Stimulated activated effector memory CD8-positive, alpha-beta T cell treated with anti-CD3 and anti-CD28 coated beads, Interleukin-12 subunit alpha, Interleukin-12 subunit beta, amount 100 ng/mL, for 72 hours (primary cell): Measurements from ENCODE around the gene ZNF99.
"Not testable (repeated sequence)": the region's sequence is repeated elsewhere in the genome, so short reads cannot be mapped to it uniquely, and the experiment has no call there.

Experiments used
- ATAC-seq: fragments of 150-1000 bp; cut with Tn5 transposase; 2 replicates; pipeline ENCODE4 v1.10.0; 2021
- DNase-seq, 2 donors: peaks; one replicate each; pipeline ENCODE4 v3.0.0; 2021 to 2022; ENCODE audit warnings: low spot score in 2 of 2
- H3K27ac Mint-ChIP-seq: one replicate; pipeline ENCODE4 v1.8.0; 2022; ENCODE audit warnings: mild to moderate bottlenecking, mixed read lengths
- H3K36me3 Mint-ChIP-seq: one replicate; pipeline ENCODE4 v1.8.0; 2022; ENCODE audit warnings: mild to moderate bottlenecking, mixed read lengths
- H3K4me1 Mint-ChIP-seq: one replicate; pipeline ENCODE4 v1.8.0; 2022; ENCODE audit warnings: mixed read lengths
- H3K4me3 Mint-ChIP-seq: one replicate; pipeline ENCODE4 v1.8.0; 2022; ENCODE audit warnings: mild to moderate bottlenecking, mixed read lengths
- H3K9me3 Mint-ChIP-seq: one replicate; pipeline ENCODE4 v1.8.0; 2022; ENCODE audit warnings: mixed read lengths

The ZNF99 gene

GRCh38 chr19:22783651-22784410 lies at the start of gene ZNF99:
ZNF99 (minus strand) TSS chr19:22784151; CDS start chr19:22784016, 135 bp downstream.
- ATAC-seq = no peak
- H3K4me3 Mint-ChIP-seq = no peak within 1 kb of the TSS

GRCh38 chr19:22832031-22832762 lies 48.2 kb upstream of the ZNF99 start, which contains the start of gene ZNF723:
ZNF723 (plus strand) TSS chr19:22832291; CDS start chr19:22832380, 89 bp downstream.
- no peak for ATAC-seq
- no peaks in the 10 kb centered on the region for H3K4me1 Mint-ChIP-seq
- H3K27ac Mint-ChIP-seq = no peak within 1 kb of the TSS
- no peaks in the 10 kb centered on the region for H3K36me3 Mint-ChIP-seq
- DNase-seq = no peak
- peaks cover 4% of the 10 kb centered on the region for H3K9me3 Mint-ChIP-seq
- no peak within 1 kb of the TSS for H3K4me3 Mint-ChIP-seq

More at GRCh38 chr19:22783651-22784410, at the start of gene ZNF99:
- no peaks in the 10 kb centered on the region for H3K36me3 Mint-ChIP-seq
- H3K9me3 Mint-ChIP-seq = peaks cover 6% of the 10 kb centered on the region
- DNase-seq = no peak
- H3K27ac Mint-ChIP-seq = no peak within 1 kb of the TSS
- H3K4me1 Mint-ChIP-seq = no peaks in the 10 kb centered on the region

GRCh38 chr19:22831211-22831610 lies 47.3 kb upstream of the ZNF99 start:
- Mint-ChIP-seq H3K36me3 (no peaks in the 10 kb centered on the region), H3K9me3 (peaks cover 4% of the 10 kb centered on the region), H3K4me3 (no peak overlapping the region), H3K27ac (no peak overlapping the region), H3K4me1 (no peaks in the 10 kb centered on the region)
- DNase-seq (no peak), ATAC-seq (no peak)

GRCh38 chr19:22814124-22814523 lies 30.2 kb upstream of the ZNF99 start:
- H3K9me3 Mint-ChIP-seq = peaks cover 9% of the 10 kb centered on the region
- no peaks in the 10 kb centered on the region for H3K36me3 Mint-ChIP-seq
- ATAC-seq = no peak
- DNase-seq = no peak
- H3K27ac Mint-ChIP-seq = no peak overlapping the region
- H3K4me1 Mint-ChIP-seq = no peaks in the 10 kb centered on the region
- no peak overlapping the region for H3K4me3 Mint-ChIP-seq

GRCh38 chr19:22807061-22807835 lies 23.3 kb upstream of the ZNF99 start:
- no peak overlapping the region for H3K27ac Mint-ChIP-seq
- H3K4me3 Mint-ChIP-seq = no peak overlapping the region
- ATAC-seq (no peak), DNase-seq (no peak)
- no peaks in the 10 kb centered on the region for H3K4me1 Mint-ChIP-seq
- peaks cover 14% of the 10 kb centered on the region for H3K9me3 Mint-ChIP-seq
- no peaks in the 10 kb centered on the region for H3K36me3 Mint-ChIP-seq

- Mint-ChIP-seq H3K9me3 (peaks cover 12% of the 10 kb centered on the region), H3K4me3 (no peak overlapping the region), H3K36me3 (no peaks in the 10 kb centered on the region), H3K27ac (no peak overlapping the region), H3K4me1 (no peaks in the 10 kb centered on the region)
- ATAC-seq (no peak), DNase-seq (no peak)
Observed at GRCh38 chr19:22806418-22806817, 22.5 kb upstream of the ZNF99 start.

GRCh38 chr19:22797040-22797439 lies 13.1 kb upstream of the ZNF99 start:
- ATAC-seq (no peak), DNase-seq (no peak)
- Mint-ChIP-seq H3K36me3 (no peaks in the 10 kb centered on the region), H3K4me1 (no peaks in the 10 kb centered on the region), H3K27ac (no peak overlapping the region), H3K9me3 (peaks cover 20% of the 10 kb centered on the region), H3K4me3 (no peak overlapping the region)

GRCh38 chr19:22792863-22793262 lies 8.9 kb upstream of the ZNF99 start:
- not testable (repeated sequence) for H3K9me3 Mint-ChIP-seq, H3K27ac Mint-ChIP-seq, H3K36me3 Mint-ChIP-seq, ATAC-seq, H3K4me3 Mint-ChIP-seq, H3K4me1 Mint-ChIP-seq, DNase-seq

GRCh38 chr19:22735911-22736645 lies 47.9 kb downstream of the ZNF99 start:
- no peak overlapping the region for H3K27ac Mint-ChIP-seq
- peaks cover 22% of the 10 kb centered on the region for H3K9me3 Mint-ChIP-seq
- H3K36me3 Mint-ChIP-seq = no peaks in the 10 kb centered on the region
- no peaks in the 10 kb centered on the region for H3K4me1 Mint-ChIP-seq
- no peak overlapping the region for H3K4me3 Mint-ChIP-seq
- DNase-seq (peak in 1 of 2 donors; percentile 6), ATAC-seq (no peak)

- Mint-ChIP-seq H3K4me1 (no peaks in the 10 kb centered on the region), H3K36me3 (no peaks in the 10 kb centered on the region), H3K9me3 (peaks cover 24% of the 10 kb centered on the region), H3K4me3 (no peak overlapping the region), H3K27ac (no peak overlapping the region)
- DNase-seq (no peak), ATAC-seq (no peak)
Observed at GRCh38 chr19:22733691-22734090, 50.3 kb downstream of the ZNF99 start.

- ATAC-seq, DNase-seq, H3K4me3 Mint-ChIP-seq, H3K4me1 Mint-ChIP-seq, H3K36me3 Mint-ChIP-seq, H3K27ac Mint-ChIP-seq: not testable (repeated sequence)
- peaks cover 15% of the 10 kb centered on the region for H3K9me3 Mint-ChIP-seq
Observed at GRCh38 chr19:22728214-22728613, 55.7 kb downstream of the ZNF99 start.

- not testable (repeated sequence) for H3K4me1 Mint-ChIP-seq, H3K4me3 Mint-ChIP-seq, ATAC-seq
Observed at GRCh38 chr19:22721533-22721932, 62.4 kb downstream of the ZNF99 start.

GRCh38 chr19:22708983-22709382 lies 75.0 kb downstream of the ZNF99 start:
- ATAC-seq = no peak
- H3K36me3 Mint-ChIP-seq = no peaks in the 10 kb centered on the region
- H3K4me3 Mint-ChIP-seq = no peak overlapping the region
- no peak for DNase-seq
- H3K4me1 Mint-ChIP-seq = no peaks in the 10 kb centered on the region
- H3K27ac Mint-ChIP-seq = no peak overlapping the region
- H3K9me3 Mint-ChIP-seq = peaks cover 8% of the 10 kb centered on the region

More at GRCh38 chr19:22721533-22721932, 62.4 kb downstream of the ZNF99 start:
- not testable (repeated sequence) for H3K27ac Mint-ChIP-seq, H3K9me3 Mint-ChIP-seq, H3K36me3 Mint-ChIP-seq, DNase-seq

GRCh38 chr19:22703096-22703495 lies 80.9 kb downstream of the ZNF99 start:
- not testable (repeated sequence) for H3K4me1 Mint-ChIP-seq, DNase-seq

GRCh38 chr19:22702661-22703060 lies 81.3 kb downstream of the ZNF99 start:
- not testable (repeated sequence) for ATAC-seq, H3K9me3 Mint-ChIP-seq, H3K4me1 Mint-ChIP-seq

More at GRCh38 chr19:22703096-22703495, 80.9 kb downstream of the ZNF99 start:
- not testable (repeated sequence) for ATAC-seq, H3K9me3 Mint-ChIP-seq, H3K36me3 Mint-ChIP-seq, H3K27ac Mint-ChIP-seq, H3K4me3 Mint-ChIP-seq

More at GRCh38 chr19:22702661-22703060, 81.3 kb downstream of the ZNF99 start:
- H3K27ac Mint-ChIP-seq, H3K4me3 Mint-ChIP-seq, H3K36me3 Mint-ChIP-seq, DNase-seq: not testable (repeated sequence)
